HEK293 (cell line): ENCODE data around the gene P2RY2.

Source experiments
- CTCF ChIA-PET: fragments of 350-600 bp; formaldehyde crosslinking; extraction: SDS; loops from one replicate; lab custom pipeline; 2021; ENCODE audit warnings: antibody characterized with exemption; lab: Yijun Ruan, JAX
- POLR2A ChIA-PET: fragments of 300-600 bp; formaldehyde crosslinking; extraction: SDS; loops from one replicate; lab custom pipeline; 2020; ENCODE audit warnings: antibody characterized with exemption, inconsistent platforms; lab: Yijun Ruan, JAX
- H3K27ac ChIP-seq: fragments of 200-500 bp; sonication (Bioruptor generic); 2 replicates; pipeline ENCODE4 v1.5.1; 2014; ENCODE audit warnings: low read depth, low read length, control low read depth, inconsistent platforms; ENCODE audit errors: extremely low read depth
- H3K36me3 ChIP-seq, 2 experiments: fragments of 200-500 bp in 1 of 2; sonication (Bioruptor generic) in 1 of 2; 1 replicate in 1 of 2; 2 replicates in 1 of 2; pipeline ENCODE4 v1.5.1; 2014 to 2017; ENCODE audit warnings: inconsistent platforms in 2 of 2, low read length in 2 of 2; ENCODE audit not compliant: control insufficient read depth in 2 of 2, insufficient read depth in 1 of 2
- H3K4me1 ChIP-seq: fragments of 200-500 bp; sonication (Bioruptor generic); 2 replicates; pipeline ENCODE4 v1.5.1; 2014; ENCODE audit warnings: mild to moderate bottlenecking, low read length, inconsistent platforms; ENCODE audit not compliant: control insufficient read depth, insufficient read depth
- H3K4me3 ChIP-seq: 2 replicates; pipeline ENCODE4 v1.5.1; 2011; ENCODE audit warnings: low read depth, mild to moderate bottlenecking, control low read depth, low read length, moderate library complexity
- H3K9me3 ChIP-seq: fragments of 200-500 bp; sonication (Bioruptor generic); 2 replicates; pipeline ENCODE4 v1.5.1; 2014; ENCODE audit warnings: low read depth, low read length, inconsistent platforms; ENCODE audit not compliant: control insufficient read depth, insufficient read depth
- BCL11B ChIP-seq: fragments of 450-650 bp; formaldehyde crosslinking; IDR thresholded peaks from 2 replicates; pipeline ENCODE4 v1.5.1; 2016; ENCODE audit warnings: low read depth, missing biosample characterization, missing genetic modification characterization
- CTCF ChIP-seq: fragments of 450-650 bp; formaldehyde crosslinking; IDR thresholded peaks from 2 replicates; pipeline ENCODE4 v1.5.1; 2016; ENCODE audit warnings: missing biosample characterization, missing genetic modification characterization
- GLI4 ChIP-seq: fragments of 450-650 bp; formaldehyde crosslinking; IDR thresholded peaks from 2 replicates; pipeline ENCODE4 v1.5.1; 2016; ENCODE audit warnings: missing biosample characterization, missing genetic modification characterization
- GLIS1 ChIP-seq: fragments of 450-650 bp; formaldehyde crosslinking; IDR thresholded peaks from 2 replicates; pipeline ENCODE4 v1.5.1; 2016; ENCODE audit warnings: missing biosample characterization, missing genetic modification characterization
- IKZF3 ChIP-seq: fragments of 450-650 bp; IDR thresholded peaks from 2 replicates; pipeline ENCODE4 v1.5.0; 2018; ENCODE audit warnings: missing biosample characterization, mild to moderate bottlenecking, missing genetic modification characterization, moderate library complexity
- PRDM2 ChIP-seq: fragments of 450-650 bp; formaldehyde crosslinking; IDR thresholded peaks from 2 replicates; pipeline ENCODE4 v1.5.1; 2016; ENCODE audit warnings: missing biosample characterization, missing genetic modification characterization, borderline replicate concordance
- ZBTB1 ChIP-seq: fragments of 450-650 bp; formaldehyde crosslinking; IDR thresholded peaks from 2 replicates; pipeline ENCODE4 v1.5.1; 2016; ENCODE audit warnings: missing biosample characterization, missing genetic modification characterization
- ZBTB17 ChIP-seq: fragments of 450-650 bp; formaldehyde crosslinking; IDR thresholded peaks from 2 replicates; pipeline ENCODE4 v1.5.1; 2016; ENCODE audit warnings: missing biosample characterization, missing genetic modification characterization
- ZBTB21 ChIP-seq: fragments of 450-650 bp; formaldehyde crosslinking; IDR thresholded peaks from 2 replicates; pipeline ENCODE4 v1.5.1; 2017; ENCODE audit warnings: missing biosample characterization, missing genetic modification characterization
- ZBTB26 ChIP-seq: fragments of 450-650 bp; formaldehyde crosslinking; optimal IDR thresholded peaks from 2 replicates; pipeline ENCODE3; 2016; ENCODE audit warnings: missing biosample characterization, mild to moderate bottlenecking, missing genetic modification characterization
- ZFHX2 ChIP-seq: fragments of 450-650 bp; formaldehyde crosslinking; conservative IDR thresholded peaks from 2 replicates; pipeline ENCODE4 v1.5.1; 2016; ENCODE audit warnings: missing biosample characterization, missing genetic modification characterization
- ZNF155 ChIP-seq: fragments of 450-650 bp; formaldehyde crosslinking; IDR thresholded peaks from 2 replicates; pipeline ENCODE4 v1.5.1; 2016; ENCODE audit warnings: missing biosample characterization, missing genetic modification characterization
- ZNF174 ChIP-seq: fragments of 450-650 bp; formaldehyde crosslinking; IDR thresholded peaks from 2 replicates; pipeline ENCODE4 v1.5.0; 2017; ENCODE audit warnings: missing biosample characterization, mild to moderate bottlenecking, missing genetic modification characterization
- ZNF18 ChIP-seq: fragments of 450-650 bp; formaldehyde crosslinking; IDR thresholded peaks from 2 replicates; pipeline ENCODE4 v1.5.1; 2016; ENCODE audit warnings: missing biosample characterization, missing genetic modification characterization
- ZNF2 ChIP-seq: fragments of 450-650 bp; formaldehyde crosslinking; IDR thresholded peaks from 2 replicates; pipeline ENCODE4 v1.5.1; 2016; ENCODE audit warnings: missing biosample characterization, missing genetic modification characterization
- ZNF324 ChIP-seq: fragments of 450-650 bp; formaldehyde crosslinking; IDR thresholded peaks from 2 replicates; pipeline ENCODE4 v1.5.1; 2016; ENCODE audit warnings: missing biosample characterization, missing genetic modification characterization
- ZNF335 ChIP-seq: fragments of 450-650 bp; formaldehyde crosslinking; conservative IDR thresholded peaks from 2 replicates; pipeline ENCODE4 v1.5.1; 2016; ENCODE audit warnings: missing biosample characterization, missing genetic modification characterization
- ZNF391 ChIP-seq: fragments of 450-650 bp; formaldehyde crosslinking; IDR thresholded peaks from 2 replicates; pipeline ENCODE4 v1.5.1; 2016; ENCODE audit warnings: low read depth, missing biosample characterization, missing genetic modification characterization, borderline replicate concordance
- ZNF423 ChIP-seq: fragments of 450-650 bp; formaldehyde crosslinking; IDR thresholded peaks from 2 replicates; pipeline ENCODE4 v1.5.1; 2016; ENCODE audit warnings: missing biosample characterization, missing genetic modification characterization
- ZNF521 ChIP-seq: fragments of 450-650 bp; formaldehyde crosslinking; IDR thresholded peaks from 2 replicates; pipeline ENCODE4 v1.5.1; 2017; ENCODE audit warnings: missing biosample characterization, mild to moderate bottlenecking, missing genetic modification characterization
- ZNF555 ChIP-seq: fragments of 450-650 bp; formaldehyde crosslinking; conservative IDR thresholded peaks from 2 replicates; pipeline ENCODE4 v1.5.1; 2017; ENCODE audit warnings: missing biosample characterization, mild to moderate bottlenecking, missing genetic modification characterization, inconsistent platforms
- ZNF654 ChIP-seq: fragments of 450-650 bp; formaldehyde crosslinking; IDR thresholded peaks from 2 replicates; pipeline ENCODE4 v1.5.1; 2016; ENCODE audit warnings: low read depth, missing biosample characterization, missing genetic modification characterization
- ZNF701 ChIP-seq: fragments of 450-650 bp; formaldehyde crosslinking; IDR thresholded peaks from 2 replicates; pipeline ENCODE4 v1.5.1; 2016; ENCODE audit warnings: missing biosample characterization, missing genetic modification characterization
- ZNF747 ChIP-seq: fragments of 450-650 bp; formaldehyde crosslinking; IDR thresholded peaks from 2 replicates; pipeline ENCODE4 v1.5.1; 2016; ENCODE audit warnings: missing biosample characterization, missing genetic modification characterization
- ZNF830 ChIP-seq: fragments of 450-650 bp; IDR thresholded peaks from 2 replicates; pipeline ENCODE4 v1.5.0; 2018; ENCODE audit warnings: missing biosample characterization, missing genetic modification characterization, low read depth, mild to moderate bottlenecking, moderate library complexity

The P2RY2 gene

GRCh38 chr11:73182824-73183321 is 35.2 kb upstream of the P2RY2 start:
- H3K4me1 ChIP-seq: no peaks in the 10 kb centered on the region
- ChIA-PET CTCF (interaction anchor here (0.7 to 5.8 kb wide), 10 partner anchors 9 to 351 kb away, joined by 3 to 62 read pairs (median 3); no protein-coding TSS in a partner anchor), POLR2A (no interaction called here)
- TF ChIP-seq ZNF747 (no peak), ZBTB21 (tag by site-specific recombination) (no peak), BCL11B (tag by site-specific recombination) (no peak), GLI4 (tag by site-specific recombination) (no peak), ZNF521 (tag by site-specific recombination) (no peak), ZNF174 (tag by site-specific recombination) (no peak), ZNF830 (tag by site-specific recombination) (no peak), ZNF155 (no peak), ZNF423 (tag by site-specific recombination) (no peak), PRDM2 (tag by site-specific recombination) (no peak), ZNF555 (tag by site-specific recombination) (no peak), ZBTB17 (tag by site-specific recombination) (no peak), ZFHX2 (tag by site-specific recombination) (no peak)
- TF ChIP-seq, all 188 proteins: peak for 0
- no peaks in the 10 kb centered on the region for H3K9me3 ChIP-seq
- no peaks in the 10 kb centered on the region for H3K36me3 ChIP-seq
- no peak overlapping the region for H3K27ac ChIP-seq
- no peak overlapping the region for H3K4me3 ChIP-seq

GRCh38 chr11:73184953-73185671 is 33.0 kb upstream of the P2RY2 start:
- Histone ChIP-seq H3K9me3 (no peaks in the 10 kb centered on the region), H3K4me1 (no peaks in the 10 kb centered on the region), H3K4me3 (no peak overlapping the region), H3K36me3 (no peaks in the 10 kb centered on the region), H3K27ac (no peak overlapping the region)
- POLR2A ChIA-PET: no interaction called here
- CTCF ChIA-PET: interaction anchor here (0.5 to 5.8 kb wide), 21 partner anchors 9 to 622 kb away, joined by 3 to 62 read pairs (median 4); no protein-coding TSS in a partner anchor
- no peak for TF ChIP-seq ZNF324
- no peak for TF ChIP-seq ZNF391 (tag by site-specific recombination)
- TF ChIP-seq ZNF2 (tag by site-specific recombination): no peak
- peak; percentile 14 for TF ChIP-seq ZBTB26 (tag by site-specific recombination)
- peak; percentile 52 for TF ChIP-seq CTCF
- TF ChIP-seq GLIS1 (tag by site-specific recombination): 0 out of 2 replicates have a peak, but pooled peaks have one; percentile 14
- TF ChIP-seq ZNF654: peak; percentile 50
- TF ChIP-seq ZBTB1 (tag by site-specific recombination): no peak
- no peak for TF ChIP-seq ZNF335 (tag by site-specific recombination)
- 0 out of 2 replicates have a peak, but pooled peaks have one; percentile 36 for TF ChIP-seq ZNF18 (tag by site-specific recombination)
- peak; percentile 21; the same call in 1 of the 2 replicates for TF ChIP-seq IKZF3 (tag by site-specific recombination)
- no peak for TF ChIP-seq ZNF701
